Gastrocnemius medialis (tissue), 4 donors: ENCODE measurements around the gene PNMA1. TPM values are rescaled to one million over a fixed set of nuclear protein-coding genes. Genes with fewer than 3 reads are reported as not detected.

Experiments
- ATAC-seq, 2 donors: fragments of 150-250 bp; one replicate each; pipeline ENCODE4 v1.9.1; 2016
- DNase-seq, 2 donors: peaks; one replicate each; pipeline ENCODE4 v3.0.0-alpha.2; 2019
- H3K27ac ChIP-seq, 4 donors: fragments of 200-600 bp; sonication (generic); 1 replicate in 1 of 4; 2 replicates in 3 of 4; pipeline ENCODE4 v1.5.1; 2016 to 2018; ENCODE audit warnings: mild to moderate bottlenecking in 2 of 4, moderate library complexity in 1 of 4
- H3K27me3 ChIP-seq, 3 donors: fragments of 200-600 bp; sonication (generic) in 2 of 3; 1 replicate in 1 of 3; 2 replicates in 2 of 3; pipeline versions ENCODE4 v1.5.1 to v1.6.0; 2016 to 2019; ENCODE audit warnings: mild to moderate bottlenecking in 1 of 3, moderate library complexity in 1 of 3
- H3K36me3 ChIP-seq, 2 donors: fragments of 200-600 bp; sonication (generic) in 1 of 2; one replicate each; pipeline ENCODE4 v1.5.1; 2017 to 2018
- H3K4me1 ChIP-seq, 2 donors: fragments of 200-600 bp; sonication (generic) in 1 of 2; one replicate each; pipeline ENCODE4 v1.5.1; 2016 to 2017; ENCODE audit warnings: mild to moderate bottlenecking in 2 of 2
- H3K4me3 ChIP-seq, 4 donors: fragments of 200-600 bp; sonication (generic) in 3 of 4; 1 replicate in 1 of 4; 2 replicates in 3 of 4; pipeline ENCODE4 v1.5.1; 2016 to 2019; ENCODE audit warnings: mild to moderate bottlenecking in 2 of 4
- H3K9me3 ChIP-seq, 3 donors: fragments of 200-600 bp; sonication (generic) in 2 of 3; 1 replicate in 1 of 3; 2 replicates in 2 of 3; pipeline ENCODE4 v1.5.1; 2016 to 2019
- CTCF ChIP-seq, 5 experiments: fragments of 450-650 bp in 3 of 5; fragments of 200-600 bp in 2 of 5; sonication (generic) in 2 of 5; IDR thresholded peaks in 4 of 5; conservative IDR thresholded peaks in 1 of 5; 1 replicate in 4 of 5; 2 replicates in 1 of 5; pipeline ENCODE4 v1.5.1; 2016 to 2019; ENCODE audit warnings: antibody characterized with exemption in 5 of 5, mild to moderate bottlenecking in 3 of 5, moderate library complexity in 3 of 5
- POLR2A ChIP-seq, 2 donors: fragments of 450-650 bp; IDR thresholded peaks; one replicate each; pipeline ENCODE4 v1.6.1; 2017; ENCODE audit warnings: antibody characterized with exemption in 2 of 2, mild to moderate bottlenecking in 2 of 2, moderate library complexity in 2 of 2
- in situ Hi-C, 4 donors: fragments of 200-750 bp; cut with MboI; loops; one replicate each; pipeline versions ENCODE4 v1.15.0 to v1.8.0; 2017; ENCODE audit warnings: low sequenced_read_pairs in 4 of 4
- intact Hi-C: fragments of 100-400 bp; cut with DNase I; formaldehyde crosslinking; loops from one replicate; pipeline ENCODE4 v1.15.1; 2023; ENCODE audit warnings: low total_unique reads
- total RNA-seq, 4 donors: library from RNA; depleted of rRNA; stranded (reverse); fragments of >200 nt; gene quantifications; one replicate each; pipeline versions ENCODE4 v1.1.0 to v1.2.3, GENCODE V29; 2016

The PNMA1 gene
- total RNA-seq, 4 donors from 2014 or later = 7.6 to 18.5 (median 8.8) TPM

GRCh38 chr14:73719361-73719760 is 5.2 kb upstream of the PNMA1 start:
- Histone ChIP-seq H3K4me3 (no peak overlapping the region), H3K4me1 (peaks cover 19 to 22% of the 10 kb centered on the region in 2 donors), H3K9me3 (no peaks in the 10 kb centered on the region), H3K27ac (peak overlapping the region in 1 of 4 donors; percentile 66), H3K36me3 (peaks cover 0 to 54% of the 10 kb centered on the region in 2 donors), H3K27me3 (no peaks in the 10 kb centered on the region)
- no peak for ATAC-seq
- intact Hi-C loops = no loop called here
- in situ Hi-C loops = loop anchor here in 2 of 4 donors (10.0 kb wide), 2 partner anchors 65 to 75 kb away; partner anchors contain the start of gene DNAL1 (in 1 of the 2)
- TF ChIP-seq CTCF (IDR thresholded peaks at IDR 0.05 in 4 of 5, conservative IDR thresholded peaks at IDR 0.05 in 1 of 5) = no peak
- no peak for TF ChIP-seq POLR2A (IDR thresholded peaks at IDR 0.05)
- DNase-seq = no peak

- ATAC-seq (no peak), DNase-seq (no peak)
- in situ Hi-C loops (loop anchor here in 2 of 4 donors (10.0 kb wide), 2 partner anchors 64 to 74 kb away; partner anchors contain the start of gene DNAL1 (in 1 of the 2)), intact Hi-C loops (no loop called here)
- H3K27ac ChIP-seq = peak overlapping the region; percentile 43 to 66 (median 52)
- peaks cover 0 to 54% of the 10 kb centered on the region in 2 donors for H3K36me3 ChIP-seq
- H3K9me3 ChIP-seq = no peaks in the 10 kb centered on the region
- peaks cover 14 to 16% of the 10 kb centered on the region in 2 donors for H3K4me1 ChIP-seq
- TF ChIP-seq POLR2A (IDR thresholded peaks at IDR 0.05) = no peak
- TF ChIP-seq CTCF (IDR thresholded peaks at IDR 0.05 in 4 of 5, conservative IDR thresholded peaks at IDR 0.05 in 1 of 5) = no peak
- no peaks in the 10 kb centered on the region for H3K27me3 ChIP-seq
- no peak overlapping the region for H3K4me3 ChIP-seq
Observed at GRCh38 chr14:73718418-73719251, 4.5 kb upstream of the PNMA1 start.

- no peak for TF ChIP-seq CTCF (IDR thresholded peaks at IDR 0.05 in 4 of 5, conservative IDR thresholded peaks at IDR 0.05 in 1 of 5)
- Histone ChIP-seq H3K27ac (peak overlapping the region; percentile 43 to 66 (median 52)), H3K4me1 (peaks cover 13 to 14% of the 10 kb centered on the region in 2 donors), H3K9me3 (no peaks in the 10 kb centered on the region), H3K27me3 (no peaks in the 10 kb centered on the region), H3K4me3 (no peak overlapping the region), H3K36me3 (peaks cover 0 to 54% of the 10 kb centered on the region in 2 donors)
- in situ Hi-C loops = loop anchor here in 2 of 4 donors (10.0 kb wide), 2 partner anchors 63 to 73 kb away; partner anchors contain the start of gene DNAL1 (in 1 of the 2)
- intact Hi-C loops = no loop called here
- ATAC-seq (no peak), DNase-seq (no peak)
Observed at GRCh38 chr14:73717711-73718417, 3.7 kb upstream of the PNMA1 start.

- no peak overlapping the region for H3K4me3 ChIP-seq
- DNase-seq (no peak), ATAC-seq (no peak)
- TF ChIP-seq CTCF (IDR thresholded peaks at IDR 0.05 in 4 of 5, conservative IDR thresholded peaks at IDR 0.05 in 1 of 5) (no peak), POLR2A (IDR thresholded peaks at IDR 0.05) (no peak)
- no peaks in the 10 kb centered on the region for H3K9me3 ChIP-seq
- peaks cover 0 to 49% of the 10 kb centered on the region in 2 donors for H3K36me3 ChIP-seq
- peak overlapping the region; percentile 43 to 66 (median 52) for H3K27ac ChIP-seq
- intact Hi-C loops (no loop called here), in situ Hi-C loops (loop anchor here in 2 of 4 donors (10.0 kb wide), 2 partner anchors 62 to 72 kb away; partner anchors contain the start of gene DNAL1 (in 1 of the 2))
- no peaks in the 10 kb centered on the region for H3K27me3 ChIP-seq
- peaks cover 14% of the 10 kb centered on the region in 2 donors for H3K4me1 ChIP-seq
Observed at GRCh38 chr14:73717266-73717665, 3.1 kb upstream of the PNMA1 start.
